HG03196 (cell line): Measurements from ENCODE around the gene CCZ1B.
"Not testable (repeated sequence)": the region's sequence is repeated elsewhere in the genome, so short reads cannot be mapped to it uniquely, and the experiment has no call there.

ENCODE experiments used
- ATAC-seq: cut with Tn5 transposase; IDR thresholded peaks from one replicate; pipeline ENCODE4 v1.9.1; 2021; ENCODE audit not compliant: unreplicated experiment

CCZ1B gene

GRCh38 chr7:6749335-6749734, 76.7 kb downstream of the CCZ1B start:
- ATAC-seq = not testable (repeated sequence)
